GM12878 (cell line): Measurements from ENCODE around the gene RFK. TPM values are rescaled to one million over a fixed set of nuclear protein-coding genes. Genes with fewer than 3 reads are reported as not detected.

Experiments used
- BMI1 ChIP-seq: fragments of 450-650 bp; IDR thresholded peaks from 2 replicates; pipeline ENCODE4 v1.6.1; 2016; ENCODE audit warnings: mild to moderate bottlenecking, moderate library complexity, borderline replicate concordance
- FOS ChIP-seq: IDR thresholded peaks from 3 replicates; pipeline ENCODE4 v1.6.1; 2011; ENCODE audit warnings: borderline replicate concordance; ENCODE audit not compliant: insufficient read length; ENCODE audit errors: extremely low read depth
- FOXM1 ChIP-seq: IDR thresholded peaks from 2 replicates; pipeline ENCODE4 v1.6.1; 2012; ENCODE audit warnings: low read depth, mild to moderate bottlenecking, inconsistent platforms, low read length, moderate library complexity
- GABPA ChIP-seq: IDR thresholded peaks from 2 replicates; pipeline ENCODE4 v1.6.1; 2014; ENCODE audit warnings: antibody characterized with exemption, low read depth, mild to moderate bottlenecking, inconsistent platforms
- HDGF ChIP-seq: fragments of 450-650 bp; IDR thresholded peaks from 2 replicates; pipeline ENCODE4 v1.6.1; 2016; ENCODE audit warnings: antibody characterized with exemption
- JUNB ChIP-seq: IDR thresholded peaks from 2 replicates; pipeline ENCODE4 v1.6.1; 2016; ENCODE audit warnings: antibody characterized with exemption, mild to moderate bottlenecking
- MAX ChIP-seq: IDR thresholded peaks from 2 replicates; pipeline ENCODE4 v1.6.1; 2012; ENCODE audit warnings: low read depth, low read length, improper control_type of control experiment
- MXI1 ChIP-seq: fragments of 150-350 bp; IDR thresholded peaks from 2 replicates; pipeline ENCODE4 v1.6.1; 2011; ENCODE audit warnings: low read depth, mild to moderate bottlenecking, inconsistent platforms, low read length, improper control_type of control experiment
- MYB ChIP-seq: fragments of 150-350 bp; IDR thresholded peaks from 2 replicates; pipeline ENCODE4 v1.6.1; 2014; ENCODE audit warnings: mild to moderate bottlenecking, low read depth, low read length, borderline replicate concordance
- NBN ChIP-seq: fragments of 450-650 bp; IDR thresholded peaks from 2 replicates; pipeline ENCODE4 v1.6.1; 2016
- PAX8 ChIP-seq: fragments of 450-650 bp; IDR thresholded peaks from 2 replicates; pipeline ENCODE4 v1.6.1; 2017; ENCODE audit warnings: mild to moderate bottlenecking, moderate library complexity
- PBX3 ChIP-seq: IDR thresholded peaks from 2 replicates; pipeline ENCODE4 v1.6.1; 2011; ENCODE audit warnings: mild to moderate bottlenecking, low read depth, low read length, moderate library complexity; ENCODE audit not compliant: insufficient replicate concordance
- POLR2AphosphoS2 ChIP-seq: IDR thresholded peaks from 2 replicates; pipeline ENCODE4 v1.6.1; 2011; ENCODE audit warnings: low read depth, mild to moderate bottlenecking, low read length, improper control_type of control experiment, moderate library complexity
- RCOR1 ChIP-seq: conservative IDR thresholded peaks from 2 replicates; pipeline ENCODE4 v1.6.1; 2012; ENCODE audit warnings: low read depth, low read length, improper control_type of control experiment
- SIN3A ChIP-seq: IDR thresholded peaks from 2 replicates; pipeline ENCODE4 v1.6.1; 2012; ENCODE audit warnings: low read depth, low read length, improper control_type of control experiment
- SKIL ChIP-seq: fragments of 450-650 bp; IDR thresholded peaks from 2 replicates; pipeline ENCODE4 v1.6.1; 2017; ENCODE audit warnings: mild to moderate bottlenecking, low read depth, inconsistent platforms; ENCODE audit not compliant: poor library complexity, severe bottlenecking
- SMARCA5 ChIP-seq: fragments of 450-650 bp; IDR thresholded peaks from 2 replicates; pipeline ENCODE4 v1.6.1; 2017; ENCODE audit warnings: mild to moderate bottlenecking
- SPI1 ChIP-seq: IDR thresholded peaks from 2 replicates; pipeline ENCODE4 v1.6.1; 2011; ENCODE audit warnings: low read depth, mild to moderate bottlenecking, low read length, moderate library complexity, borderline replicate concordance; ENCODE audit not compliant: insufficient read depth
- SREBF2 ChIP-seq: IDR thresholded peaks from 2 replicates; pipeline ENCODE4 v1.6.1; 2012; ENCODE audit warnings: mild to moderate bottlenecking, low read length
- STAT3 ChIP-seq: IDR thresholded peaks from 2 replicates; pipeline ENCODE4 v1.6.1; 2011; ENCODE audit warnings: low read depth, low read length, improper control_type of control experiment
- TCF12 ChIP-seq: IDR thresholded peaks from 2 replicates; pipeline ENCODE4 v1.6.1; 2011; ENCODE audit warnings: low read depth, mild to moderate bottlenecking, low read length
- TCF7 ChIP-seq: IDR thresholded peaks from 2 replicates; pipeline ENCODE4 v1.6.1; 2014; ENCODE audit warnings: antibody characterized with exemption, borderline replicate concordance
- YY1 ChIP-seq: IDR thresholded peaks from 2 replicates; pipeline ENCODE4 v1.6.1; 2011; ENCODE audit warnings: low read depth, mild to moderate bottlenecking, low read length
- ZBTB40 ChIP-seq: fragments of 450-650 bp; IDR thresholded peaks from 2 replicates; pipeline ENCODE4 v1.6.1; 2016; ENCODE audit warnings: mild to moderate bottlenecking, moderate library complexity, borderline replicate concordance
- ZNF274 ChIP-seq: IDR thresholded peaks from one replicate; pipeline ENCODE4 v1.8.0; 2011; ENCODE audit not compliant: insufficient read length, insufficient read depth
- polyA plus RNA-seq, 11 experiments: library from polyadenylated mRNA; depleted of rRNA in 4 of 11; unstranded in 6 of 11; stranded (reverse) in 5 of 11; fragments of >200 nt; fragmentation: Nextera tagmentation in 4 of 11; fragmentation: Illumina TruSeq in 1 of 11; extraction: Ambion mirVana in 4 of 11; extraction: Trizol in 1 of 11; gene quantifications; 1 replicate in 1 of 11; 2 replicates in 10 of 11; pipeline versions ENCODE4 v1.2.1 to v1.2.3, GENCODE V29; 2011 to 2016; ENCODE audit warnings: inconsistent platforms in 2 of 11, missing spikeins in 2 of 11, low read depth in 1 of 11
- total RNA-seq, 4 experiments: library from RNA; depleted of rRNA in 3 of 4; stranded (reverse); fragments of >200 nt in 3 of 4; fragmentation: Illumina TruSeq in 1 of 4; extraction: Trizol in 1 of 4; gene quantifications; 2 replicates each; pipeline versions ENCODE4 v1.2.1 to v1.2.3, GENCODE V29; 2013 to 2021

RFK gene
- total and polyA plus RNA-seq, 10 of the 15 experiments (the other 5 are each of a cell fraction or from before 2014, with no cell fraction given): 4.4 to 18.6 (median 11.6) TPM

- TF ChIP-seq ZBTB40 (no peak), PAX8 (no peak), SREBF2 (no peak), POLR2AphosphoS2 (no peak), MXI1 (no peak), TCF7 (peak; percentile 67; the same call in 1 of the 2 replicates), RCOR1 (no peak), PBX3 (no peak), SIN3A (no peak), FOXM1 (peak; percentile 68; the same call in 1 of the 2 replicates), BMI1 (no peak), NBN (0 out of 2 replicates have a peak, but pooled peaks have one; percentile 71), FOS (no peak), TCF12 (no peak), STAT3 (no peak), MYB (no peak), HDGF (peak; percentile 20; the same call in 1 of the 2 replicates), MAX (no peak), JUNB (peak; percentile 58), GABPA (no peak), SMARCA5 (no peak), SKIL (peak; percentile 71), YY1 (no peak; the same call in 1 of the 2 replicates), ZNF274 (no peak), SPI1 (no peak)
These were observed 44.8 kb upstream of the RFK start (continued) for GRCh38 chr9:76438841-76439588.
